ENCODE results near the gene ITFG2.

GRCh38 chr12:2785017-2785416, 27.5 kb upstream of the ITFG2 start:
- TF ChIP-seq CTCF (conservative IDR thresholded peaks at IDR 0.05; ENCODE audit: low read length) (no peak), EZH2phosphoT487 (IDR thresholded peaks at IDR 0.05; ENCODE audit: borderline replicate concordance) (no peak)

All from Loucy (cell line).